Medulla oblongata (tissue), 1 donor: ENCODE results near the gene MAST3.

Source experiments
- DNase-seq: peaks from one replicate; pipeline ENCODE4 v3.0.0-alpha.2; 2015; ENCODE audit errors: extremely low spot score

The MAST3 gene

GRCh38 chr19:18135712-18136584, 38.4 kb downstream of the MAST3 start:
- DNase-seq = no peak

GRCh38 chr19:18137242-18137641, 39.7 kb downstream of the MAST3 start:
- DNase-seq = no peak

- no peak for DNase-seq
Observed at GRCh38 chr19:18137657-18138339, 40.2 kb downstream of the MAST3 start.

DNA sequence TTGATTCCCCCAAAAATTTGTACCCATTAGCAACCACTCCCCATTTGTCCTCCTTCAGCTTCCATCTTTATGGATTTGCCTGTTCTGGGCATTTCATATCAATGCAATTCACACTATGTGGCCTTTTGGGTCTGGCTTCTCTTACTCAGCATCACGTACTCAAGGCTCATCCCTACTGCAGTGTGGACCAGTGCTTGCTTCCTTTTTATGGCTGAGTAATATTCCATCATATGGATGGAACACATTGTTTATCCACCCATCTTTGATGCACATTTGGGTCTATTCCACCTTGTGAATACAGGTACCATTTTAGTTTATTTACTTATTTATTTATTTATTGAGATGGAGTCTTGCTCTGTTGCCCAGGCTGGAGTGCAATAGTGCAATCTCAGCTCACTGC, 42.9 kb downstream of the MAST3 start:
- DNase-seq = no peak

GRCh38 chr19:18141031-18141430, 43.5 kb downstream of the MAST3 start:
- no peak for DNase-seq

DNA sequence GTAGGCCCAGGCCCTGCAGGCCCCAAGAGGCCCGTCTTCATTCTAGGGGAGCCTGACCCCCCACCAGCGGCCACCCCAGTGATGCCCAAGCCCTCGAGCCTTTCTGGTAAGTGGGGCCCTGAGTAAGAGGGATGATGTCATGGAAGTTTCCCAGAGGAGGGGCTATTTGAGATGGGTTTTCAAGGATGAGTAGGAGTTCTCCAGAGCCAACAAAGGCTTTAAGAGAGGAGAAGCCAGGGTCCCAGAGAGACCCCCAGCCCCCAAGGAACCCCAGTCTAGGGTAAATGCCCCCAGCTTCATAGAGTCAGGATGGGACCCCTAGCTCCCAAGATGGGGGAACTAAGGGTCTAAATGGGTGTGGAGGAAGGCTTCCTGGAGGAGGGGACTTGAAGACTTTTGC, 46.3 kb downstream of the MAST3 start:
- no peak for DNase-seq

DNA sequence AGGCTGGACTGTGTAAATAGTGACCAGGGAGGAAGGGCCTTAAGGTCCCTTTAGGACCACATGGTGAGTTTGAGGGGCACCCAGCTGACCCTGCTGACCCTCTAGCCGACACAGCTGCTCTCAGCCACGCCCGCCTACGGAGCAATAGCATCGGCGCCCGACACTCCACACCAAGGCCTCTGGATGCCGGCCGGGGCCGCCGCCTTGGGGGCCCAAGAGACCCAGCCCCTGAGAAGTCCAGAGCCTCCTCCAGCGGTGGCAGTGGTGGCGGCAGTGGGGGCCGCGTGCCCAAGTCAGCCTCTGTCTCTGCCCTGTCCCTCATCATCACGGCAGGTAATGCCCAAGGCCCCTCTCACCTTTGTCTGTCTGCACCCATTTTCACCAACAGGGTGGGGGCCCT, 46.8 kb downstream of the MAST3 start:
- DNase-seq = no peak

- no peak for DNase-seq
Observed at GRCh38 chr19:18144906-18145305, 47.3 kb downstream of the MAST3 start.

DNA sequence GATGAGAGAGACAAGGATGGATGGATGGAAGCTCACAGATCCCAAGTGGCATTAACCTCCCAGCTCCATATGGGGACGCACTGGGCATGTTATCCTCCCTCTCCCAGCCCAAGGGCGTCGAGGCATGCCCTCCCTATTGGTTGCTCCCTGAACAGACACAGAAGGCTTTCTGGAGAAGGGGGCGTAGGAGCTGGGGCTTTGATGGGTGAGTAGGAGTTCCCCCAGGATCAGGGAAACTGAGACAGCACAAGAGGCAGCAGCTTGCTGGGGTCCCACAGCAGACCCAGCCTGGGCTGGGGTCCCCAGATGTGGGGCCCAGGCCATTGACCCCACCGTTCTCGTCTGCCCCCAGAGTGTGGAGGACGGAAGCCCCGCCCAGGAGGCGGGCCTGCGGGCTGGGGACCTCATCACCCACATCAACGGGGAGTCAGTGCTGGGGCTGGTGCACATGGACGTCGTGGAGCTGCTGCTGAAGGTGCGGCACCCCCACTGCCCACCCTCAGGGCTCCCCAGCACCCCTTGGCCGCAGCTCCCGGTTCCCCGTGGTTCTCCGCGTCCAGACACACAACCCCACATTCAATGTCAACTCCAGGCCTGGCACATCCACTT, 47.9 kb downstream of the MAST3 start:
- no peak for DNase-seq

DNA sequence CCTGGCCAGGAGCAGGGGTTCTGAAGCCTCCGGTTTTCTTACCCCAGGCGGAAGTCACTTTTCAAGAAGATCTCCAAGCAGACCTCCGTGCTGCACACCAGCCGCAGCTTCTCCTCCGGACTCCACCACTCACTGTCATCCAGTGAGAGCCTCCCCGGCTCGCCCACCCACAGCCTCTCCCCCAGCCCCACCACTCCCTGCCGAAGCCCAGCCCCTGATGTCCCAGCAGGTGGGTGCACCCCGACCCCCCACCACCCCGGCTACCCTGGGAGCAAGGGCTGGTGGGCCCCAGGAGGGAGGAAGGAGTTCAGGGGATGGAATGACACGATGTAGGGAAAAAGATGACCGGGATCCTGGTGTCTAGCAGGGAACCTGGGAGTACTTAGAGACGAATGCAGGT, 49.8 kb downstream of the MAST3 start:
- DNase-seq = no peak

DNA sequence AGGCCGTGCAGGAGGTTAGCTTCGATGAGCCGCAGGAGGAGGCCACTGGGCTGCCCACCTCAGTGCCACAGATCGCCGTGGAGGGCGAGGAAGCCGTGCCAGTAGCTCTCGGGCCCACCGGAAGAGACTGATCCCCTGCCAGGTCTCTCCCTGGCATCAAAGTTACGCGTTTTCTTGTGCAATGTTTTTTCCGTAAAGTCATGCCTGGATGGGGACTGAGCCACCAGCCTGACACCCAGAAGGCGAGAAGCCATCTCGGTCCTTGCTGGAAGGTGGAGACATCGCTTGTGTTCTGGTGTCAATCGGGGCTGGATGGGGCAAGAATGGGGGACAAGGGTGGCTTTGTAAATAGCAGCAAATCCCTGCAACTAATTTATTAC, 52.0 kb downstream of the MAST3 start:
- no peak for DNase-seq

DNA sequence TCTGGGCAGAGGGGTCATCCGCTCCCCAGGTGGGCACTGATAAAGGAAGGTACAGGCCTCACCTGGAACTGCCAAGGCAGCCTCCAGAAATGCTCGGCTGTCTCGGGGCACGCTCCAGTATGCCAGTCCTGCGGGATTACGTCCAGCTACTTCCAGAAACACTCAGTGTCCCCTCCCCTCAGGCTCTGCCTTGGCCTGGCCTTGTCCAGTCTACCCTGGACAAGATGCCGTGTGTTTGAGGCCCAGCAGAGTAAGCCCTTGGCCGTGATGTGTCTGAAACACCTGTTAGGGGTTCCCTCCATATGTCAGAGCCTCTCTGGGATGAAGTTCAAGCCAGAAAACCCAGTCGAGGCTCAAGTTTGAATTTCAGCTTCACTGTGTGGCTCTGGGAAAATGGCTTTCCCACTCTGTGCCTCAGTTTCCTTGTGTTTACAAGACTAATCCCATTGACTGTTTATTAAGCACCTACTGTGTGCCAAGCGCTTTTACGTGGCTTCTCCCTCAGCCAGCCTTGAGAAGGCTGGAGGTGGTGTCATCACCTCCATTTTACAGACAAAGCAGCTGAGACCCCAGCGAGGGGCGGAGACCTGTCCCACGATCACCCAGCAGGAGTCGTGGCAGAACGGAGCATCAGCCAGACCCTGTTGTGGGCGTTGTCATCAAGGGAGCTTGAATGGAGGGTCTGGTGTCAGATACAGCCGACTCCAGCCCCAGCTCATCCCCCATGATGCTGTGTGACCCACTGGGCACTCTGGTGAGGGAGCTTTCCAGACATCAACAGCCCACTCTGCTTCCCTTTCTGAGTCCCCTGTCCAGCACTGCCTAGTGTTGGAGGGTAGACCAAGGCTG, 53.4 kb downstream of the MAST3 start:
- no peak for DNase-seq

GRCh38 chr19:18152442-18152816, 54.9 kb downstream of the MAST3 start:
- peak; percentile 99 for DNase-seq

DNA sequence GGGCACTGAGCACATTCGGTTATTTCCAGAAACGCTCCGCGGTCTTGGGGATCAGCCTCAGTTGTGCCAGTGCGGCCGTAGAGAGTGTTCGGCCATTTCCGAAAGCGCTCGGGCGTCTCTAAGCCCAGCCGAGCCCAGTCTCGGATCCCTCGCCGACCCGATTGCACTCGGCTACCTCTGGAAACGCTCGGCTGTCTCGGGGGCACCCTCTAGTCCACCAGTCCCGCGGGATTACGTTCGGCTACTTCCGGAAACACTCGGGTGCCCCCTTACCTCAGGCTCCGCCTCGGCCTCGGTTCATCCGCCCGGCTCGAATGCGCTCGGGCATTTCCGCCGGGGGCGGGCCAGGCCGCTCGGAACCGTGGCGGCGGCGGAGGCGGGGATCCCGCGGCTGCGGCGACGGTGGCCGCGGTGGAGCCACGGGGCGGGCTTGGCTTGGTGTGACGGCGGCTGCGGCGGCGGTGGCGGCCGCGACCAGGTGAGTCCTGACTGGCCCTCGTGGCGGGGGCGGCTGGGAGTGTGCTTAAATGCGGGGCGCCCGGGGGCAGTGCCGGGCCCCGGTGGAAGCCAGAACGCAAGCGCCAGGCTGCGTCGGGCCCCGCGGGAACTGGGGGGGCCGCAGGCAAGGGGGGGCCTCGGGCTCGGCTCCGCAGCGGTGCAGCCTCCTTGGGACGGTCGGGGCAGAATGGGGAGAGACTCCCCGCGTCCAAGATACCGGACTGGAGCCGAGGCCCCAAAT, 55.4 kb downstream of the MAST3 start, which contains the start of gene PIK3R2:
Gene PIK3R2, plus strand, starts transcription at position 347 of the 739 bp plus-strand sequence. CDS start 2,717 bp downstream, outside the sequence.
- peak; percentile 99 for DNase-seq

GRCh38 chr19:18153556-18154134, 56.1 kb downstream of the MAST3 start:
- DNase-seq = no peak

DNA sequence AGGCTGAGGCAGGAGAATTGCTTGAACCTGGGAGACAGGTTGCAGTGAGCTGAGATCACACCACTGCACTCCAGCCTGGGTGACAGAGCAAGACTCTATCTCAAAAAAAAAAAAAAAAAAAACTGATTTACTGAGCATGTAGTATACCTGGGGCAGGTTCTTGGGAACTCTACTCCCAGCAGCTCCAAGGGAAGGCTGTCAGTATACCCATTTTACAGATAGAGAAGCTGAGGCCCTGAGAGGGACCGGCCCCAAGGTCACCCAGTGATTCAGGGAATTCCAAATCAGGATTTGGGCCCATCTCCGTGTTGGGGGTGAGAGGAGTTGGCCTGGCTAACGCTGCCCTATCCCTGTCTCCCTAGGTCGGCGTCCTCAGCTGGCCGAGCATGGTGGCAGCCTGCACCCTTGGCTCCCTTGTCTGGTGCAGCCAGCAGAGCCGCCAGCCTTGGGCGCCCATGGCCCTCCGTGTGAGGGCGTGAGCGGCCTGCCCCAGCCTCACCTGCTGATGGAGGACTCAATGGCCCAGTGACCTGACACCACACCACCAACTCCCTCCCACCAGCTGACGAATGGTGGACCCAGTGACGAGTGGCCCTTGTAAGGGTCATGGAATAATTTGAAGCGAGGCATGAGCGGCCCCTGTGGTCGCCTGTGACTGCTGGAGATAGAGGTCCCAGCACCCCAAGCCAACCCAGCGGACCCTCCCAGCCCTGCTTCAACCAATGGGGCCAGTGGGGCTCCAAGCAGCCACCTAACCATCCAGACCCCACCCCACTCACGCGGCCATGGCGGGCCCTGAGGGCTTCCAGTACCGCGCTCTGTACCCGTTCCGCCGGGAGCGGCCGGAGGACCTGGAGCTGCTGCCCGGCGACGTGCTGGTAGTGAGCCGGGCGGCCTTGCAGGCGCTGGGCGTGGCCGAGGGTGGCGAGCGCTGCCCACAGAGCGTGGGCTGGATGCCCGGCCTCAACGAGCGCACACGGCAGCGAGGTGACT, 57.8 kb downstream of the MAST3 start:
- no peak for DNase-seq

GRCh38 chr19:18156268-18156667, 58.7 kb downstream of the MAST3 start:
- DNase-seq = no peak

DNA sequence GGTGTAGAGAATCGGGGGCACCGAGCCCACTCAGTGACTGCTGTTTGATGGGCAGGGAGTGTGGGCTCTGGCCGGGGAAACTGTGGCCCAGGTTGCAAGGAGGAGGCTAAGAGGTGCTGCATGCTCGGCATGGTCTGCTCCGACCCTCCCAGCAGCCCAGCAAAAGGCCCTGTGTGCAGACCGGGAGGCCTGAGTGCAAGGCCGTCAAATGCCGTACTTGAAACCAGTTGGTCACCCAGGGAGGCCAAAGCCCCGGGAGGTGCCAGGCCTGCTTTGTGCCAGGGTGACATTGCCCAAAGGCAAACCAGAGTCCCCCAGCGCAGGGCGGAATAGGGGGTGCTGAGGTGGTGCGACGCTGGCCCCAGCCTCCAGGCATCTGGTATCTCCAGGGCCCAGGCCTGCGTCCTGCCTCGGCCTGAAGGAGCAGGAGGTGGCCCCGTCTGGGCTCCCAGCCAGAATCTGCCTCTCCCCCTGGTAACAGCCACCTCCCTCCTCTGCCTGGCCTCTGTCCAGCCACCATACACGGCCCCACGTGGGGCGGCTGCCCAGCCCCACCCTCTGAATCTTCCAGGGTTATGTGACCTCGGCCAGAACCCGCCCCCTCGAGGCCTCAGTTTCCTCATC, 59.4 kb downstream of the MAST3 start:
- peak; percentile 90 for DNase-seq

DNA sequence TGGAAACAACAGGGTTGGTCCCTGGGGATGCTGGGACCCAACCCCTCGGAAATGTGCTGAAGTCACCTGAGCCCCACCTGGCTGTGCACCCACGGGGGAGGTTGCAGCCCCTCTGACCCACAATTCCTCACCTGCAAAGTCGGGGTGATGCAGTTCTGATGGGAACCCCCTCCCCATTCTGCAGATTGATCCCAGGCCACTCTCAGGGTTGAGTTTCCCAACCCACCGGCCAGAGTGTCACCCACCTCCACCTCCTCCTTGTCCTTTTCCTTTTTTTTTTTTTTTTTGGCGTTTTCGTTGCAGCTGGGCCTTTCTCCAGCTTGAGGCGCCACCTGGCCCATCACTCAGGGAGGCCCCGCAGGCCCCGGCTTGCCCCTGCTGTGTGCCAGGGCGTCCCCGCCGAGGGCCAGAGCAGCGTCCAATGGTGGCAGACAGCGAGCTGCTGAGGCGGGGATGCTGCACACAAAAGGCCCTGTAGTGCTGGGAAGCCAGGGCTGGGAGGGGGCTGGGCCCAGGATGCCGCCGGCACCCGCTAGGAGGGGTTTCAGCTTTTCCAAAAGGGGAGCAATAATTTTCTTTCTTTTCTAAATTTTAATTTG, 60.0 kb downstream of the MAST3 start:
- peak; percentile 90 for DNase-seq
